Measurements from ENCODE around the gene CENPT. TPM values are rescaled to one million over a fixed set of nuclear protein-coding genes. Genes with fewer than 3 reads are reported as not detected.

The CENPT gene
- total and polyA plus RNA-seq, 2 of the 13 experiments (the other 11 are each of a cell fraction or from before 2014, with no cell fraction given), result 40.9 to 43.3 TPM

- TF ChIP-seq KLF6 (CRISPR knock-in tag; IDR thresholded peaks at IDR 0.05) (peak; percentile 58; the same call in 1 of the 2 replicates), TCF7L2 (IDR thresholded peaks at IDR 0.05; ENCODE audit: low read depth, low read length) (no peak), MTA3 (CRISPR knock-in tag; IDR thresholded peaks at IDR 0.05) (no peak), THAP8 (CRISPR knock-in tag; IDR thresholded peaks at IDR 0.05; ENCODE audit: borderline replicate concordance) (no peak), HDAC6 (IDR thresholded peaks at IDR 0.05; ENCODE audit: low read depth, low read length) (no peak), MYNN (CRISPR knock-in tag; IDR thresholded peaks at IDR 0.05; ENCODE audit: low read depth) (peak; percentile 89; the same call in 1 of the 2 replicates), GLMP (CRISPR knock-in tag; IDR thresholded peaks at IDR 0.05; ENCODE audit: borderline replicate concordance) (no peak), ZNF784 (CRISPR knock-in tag; IDR thresholded peaks at IDR 0.05; ENCODE audit: borderline replicate concordance) (peak; percentile 76; the same call in 1 of the 2 replicates), XBP1 (CRISPR knock-in tag; IDR thresholded peaks at IDR 0.05) (no peak), ELF3 (CRISPR knock-in tag; IDR thresholded peaks at IDR 0.05) (peak; percentile 47), SMC3 (IDR thresholded peaks at IDR 0.05; ENCODE audit: low read length) (no peak), PLRG1 (conservative IDR thresholded peaks at IDR 0.05) (no peak), KDM1A (CRISPR knock-in tag; IDR thresholded peaks at IDR 0.05) (no peak), SP140L (CRISPR knock-in tag; IDR thresholded peaks at IDR 0.05; ENCODE audit: borderline replicate concordance) (no peak), TP53 (CRISPR knock-in tag; conservative IDR thresholded peaks at IDR 0.05) (no peak; the same call in 1 of the 2 replicates), ZNF430 (CRISPR knock-in tag; IDR thresholded peaks at IDR 0.05) (peak; percentile 5), TBX3 (IDR thresholded peaks at IDR 0.05; ENCODE audit: borderline replicate concordance) (peak; percentile 33; the same call in 1 of the 2 replicates), YEATS4 (CRISPR knock-in tag; IDR thresholded peaks at IDR 0.05; ENCODE audit: borderline replicate concordance) (peak; percentile 65; the same call in 1 of the 2 replicates), ZBTB43 (CRISPR knock-in tag; conservative IDR thresholded peaks at IDR 0.05) (no peak), ZNF441 (CRISPR knock-in tag; IDR thresholded peaks at IDR 0.05; ENCODE audit: borderline replicate concordance) (no peak; the same call in 1 of the 2 replicates), ZBTB21 (CRISPR knock-in tag; IDR thresholded peaks at IDR 0.05) (no peak), TGIF2 (CRISPR knock-in tag; IDR thresholded peaks at IDR 0.05) (no peak; the same call in none of the 2 replicates), KMT2A (CRISPR knock-in tag; IDR thresholded peaks at IDR 0.05) (peak; percentile 82), REST (IDR thresholded peaks at IDR 0.05; ENCODE audit: borderline replicate concordance in 1 of 2, low read depth in 1 of 2, low read length in 2 of 2) (peak in 1 of 2 experiments; percentile 81; a peak in 1 of 4 replicates)
Measured at GRCh38 chr16:67806428-67807147, 40.9 kb downstream of the CENPT start, which contains the start of the genes RANBP10 and TSNAXIP1 (continued).
